Keratinocyte (primary cell): Measurements from ENCODE around the gene MRPL40.

Source experiments
- CTCF ChIP-seq, 3 experiments: IDR thresholded peaks in 1 of 3; conservative IDR thresholded peaks in 1 of 3; optimal IDR thresholded peaks in 1 of 3; 2 replicates in 2 of 3; 3 replicates in 1 of 3; pipeline versions ENCODE3 to v1.5.1; 2011; ENCODE audit warnings: low read length in 3 of 3, mild to moderate bottlenecking in 3 of 3, moderate library complexity in 2 of 3, control low read depth in 1 of 3, inconsistent platforms in 1 of 3; ENCODE audit not compliant: insufficient read depth in 2 of 3; ENCODE audit errors: extremely low read depth in 1 of 3
- EZH2 ChIP-seq: IDR thresholded peaks from one replicate; pipeline ENCODE4 v1.6.1; 2012; ENCODE audit warnings: inconsistent platforms, mild to moderate bottlenecking, low read length, moderate library complexity

- TF ChIP-seq CTCF (optimal IDR thresholded peaks at IDR 0.05 in 1 of 3, IDR thresholded peaks at IDR 0.05 in 1 of 3, conservative IDR thresholded peaks at IDR 0.05 in 1 of 3; ENCODE audit: extremely low read depth in 1 of 3, insufficient read depth in 2 of 3, low read length in 3 of 3) (no peak), EZH2 (no peak)
These were observed 27.2 kb upstream of the MRPL40 start for GRCh38 chr22:19405133-19405532.
